DND-41 (cell line): Measurements from ENCODE around the gene NAA60.
"Not testable (repeated sequence)": the region's sequence is repeated elsewhere in the genome, so short reads cannot be mapped to it uniquely, and the experiment has no call there.

Source experiments
- ATAC-seq: fragments of 200-7000 bp; cut with Tn5 transposase; 3 replicates; pipeline ENCODE4 v1.9.1; 2021; ENCODE audit warnings: low read depth; ENCODE audit not compliant: insufficient read depth
- DNase-seq: peaks from one replicate; pipeline ENCODE4 v3.0.0-alpha.2; 2020
- H2AFZ ChIP-seq: 2 replicates; pipeline ENCODE4 v1.6.0; 2012; ENCODE audit warnings: low read depth, low read length
- H3K27ac ChIP-seq: 2 replicates; pipeline ENCODE4 v1.5.1; 2012; ENCODE audit warnings: low read length, inconsistent platforms
- H3K27me3 ChIP-seq: fragments of 200-600 bp; sonication (generic); 2 replicates; pipeline ENCODE4 v1.6.0; 2012; ENCODE audit warnings: low read length, mild to moderate bottlenecking, inconsistent platforms; ENCODE audit not compliant: insufficient read depth, poor library complexity
- H3K36me3 ChIP-seq: 2 replicates; pipeline ENCODE4 v1.5.1; 2012; ENCODE audit warnings: low read length, inconsistent platforms; ENCODE audit not compliant: insufficient read depth
- H3K4me1 ChIP-seq: 2 replicates; pipeline ENCODE4 v1.5.1; 2012; ENCODE audit warnings: mild to moderate bottlenecking, low read length; ENCODE audit not compliant: insufficient read depth
- H3K4me2 ChIP-seq: 2 replicates; pipeline ENCODE4 v1.6.0; 2012; ENCODE audit warnings: mild to moderate bottlenecking, moderate library complexity, low read length, inconsistent platforms; ENCODE audit not compliant: insufficient read depth
- H3K4me3 ChIP-seq, 2 experiments: fragments of 200-600 bp in 1 of 2; shearing (Covaris generic) in 1 of 2; 2 replicates each; pipeline ENCODE4 v1.5.1; 2012 to 2016; ENCODE audit warnings: inconsistent platforms in 2 of 2, low read length in 2 of 2, mild to moderate bottlenecking in 2 of 2, low read depth in 1 of 2, moderate library complexity in 1 of 2
- H3K79me2 ChIP-seq: 2 replicates; pipeline ENCODE4 v1.6.0; 2012; ENCODE audit warnings: low read length, inconsistent platforms; ENCODE audit not compliant: insufficient read depth
- H3K9ac ChIP-seq: 2 replicates; pipeline ENCODE4 v1.6.0; 2012; ENCODE audit warnings: low read depth, mild to moderate bottlenecking, inconsistent platforms, low read length, moderate library complexity
- H3K9me3 ChIP-seq: 2 replicates; pipeline ENCODE4 v1.5.1; 2012; ENCODE audit warnings: low read length, moderate library complexity, mild to moderate bottlenecking, inconsistent platforms; ENCODE audit not compliant: insufficient read depth, severe bottlenecking
- H4K20me1 ChIP-seq: 2 replicates; pipeline ENCODE4 v1.6.0; 2012; ENCODE audit warnings: low read length; ENCODE audit not compliant: insufficient read depth
- CTCF ChIP-seq: IDR thresholded peaks from 2 replicates; pipeline ENCODE4 v1.5.1; 2012; ENCODE audit warnings: borderline replicate concordance, low read length, moderate library complexity, mild to moderate bottlenecking; ENCODE audit not compliant: poor library complexity, severe bottlenecking; ENCODE audit errors: extremely low read depth
- EZH2 ChIP-seq: IDR thresholded peaks from 3 replicates; pipeline ENCODE4 v1.6.1; 2012; ENCODE audit warnings: borderline replicate concordance, low read depth, mild to moderate bottlenecking, moderate library complexity, low read length, inconsistent platforms; ENCODE audit not compliant: severe bottlenecking

Gene NAA60

GRCh38 chr16:3498988-3499387, 55.5 kb downstream of the NAA60 start:
- Histone ChIP-seq H4K20me1 (no peaks in the 10 kb centered on the region), H3K4me1 (peaks cover 31% of the 10 kb centered on the region), H3K9me3 (no peaks in the 10 kb centered on the region), H2AFZ (no peak overlapping the region), H3K27ac (no peak overlapping the region), H3K36me3 (no peaks in the 10 kb centered on the region), H3K79me2 (peaks cover 13% of the 10 kb centered on the region), H3K9ac (no peak overlapping the region), H3K27me3 (no peaks in the 10 kb centered on the region), H3K4me3 (no peak overlapping the region), H3K4me2 (no peak overlapping the region)
- TF ChIP-seq CTCF = no peak
- TF ChIP-seq EZH2 = no peak
- DNase-seq (no peak), ATAC-seq (no peak)

GRCh38 chr16:3501412-3501761, 57.9 kb downstream of the NAA60 start:
- H3K9me3 ChIP-seq, H3K36me3 ChIP-seq, H4K20me1 ChIP-seq, DNase-seq, ATAC-seq, H3K27me3 ChIP-seq: not testable (repeated sequence)
- Histone ChIP-seq H3K27ac (peak overlapping the region; percentile 68), H3K4me2 (peak overlapping the region; percentile 76), H3K79me2 (peaks cover 13% of the 10 kb centered on the region), H3K4me3 (peak overlapping the region; percentile 77 to 83), H3K9ac (peak overlapping the region; percentile 75), H3K4me1 (peaks cover 31% of the 10 kb centered on the region), H2AFZ (peak overlapping the region; percentile 95)

GRCh38 chr16:3501783-3502400, 58.4 kb downstream of the NAA60 start:
- H3K27ac ChIP-seq = no peak overlapping the region
- peak overlapping the region; percentile 75 for H3K9ac ChIP-seq
- peak overlapping the region; percentile 77 to 83; a peak in 3 of 4 replicates for H3K4me3 ChIP-seq
- no peak for DNase-seq
- H3K79me2 ChIP-seq = peaks cover 13% of the 10 kb centered on the region
- H3K9me3 ChIP-seq = no peaks in the 10 kb centered on the region
- no peaks in the 10 kb centered on the region for H4K20me1 ChIP-seq
- H3K4me1 ChIP-seq = peaks cover 31% of the 10 kb centered on the region
- TF ChIP-seq EZH2 (no peak), CTCF (no peak)
- ATAC-seq = no peak
- H3K4me2 ChIP-seq = peak overlapping the region; percentile 76
- H3K27me3 ChIP-seq = no peaks in the 10 kb centered on the region
- H3K36me3 ChIP-seq = peaks cover 3% of the 10 kb centered on the region; the same call in 1 of the 2 replicates
- peak overlapping the region; percentile 25; the same call in 1 of the 2 replicates for H2AFZ ChIP-seq

GRCh38 chr16:3503523-3503922, 60.0 kb downstream of the NAA60 start:
- TF ChIP-seq CTCF (no peak), EZH2 (no peak)
- H3K4me2 ChIP-seq = no peak overlapping the region
- no peaks in the 10 kb centered on the region for H3K9me3 ChIP-seq
- H3K27me3 ChIP-seq = no peaks in the 10 kb centered on the region
- H3K36me3 ChIP-seq = peaks cover 12% of the 10 kb centered on the region; the same call in 1 of the 2 replicates
- H3K27ac ChIP-seq = no peak overlapping the region
- no peaks in the 10 kb centered on the region for H4K20me1 ChIP-seq
- H3K4me3 ChIP-seq = no peak overlapping the region
- no peak overlapping the region for H2AFZ ChIP-seq
- peaks cover 13% of the 10 kb centered on the region for H3K79me2 ChIP-seq
- H3K9ac ChIP-seq = no peak overlapping the region
- ATAC-seq = no peak
- no peak for DNase-seq
- H3K4me1 ChIP-seq = peaks cover 31% of the 10 kb centered on the region
